Ishikawa (cell line): ENCODE measurements around the gene SAMD14.

ENCODE experiments used
- CEBPB ChIP-seq: IDR thresholded peaks from 2 replicates; pipeline ENCODE4 v1.6.1; 2012
- CREB1 ChIP-seq: IDR thresholded peaks from 2 replicates; pipeline ENCODE4 v1.6.1; 2012; ENCODE audit warnings: low read depth
- EGR1 ChIP-seq: IDR thresholded peaks from 2 replicates; pipeline ENCODE4 v1.6.1; 2012
- EP300 ChIP-seq: IDR thresholded peaks from 2 replicates; pipeline ENCODE4 v1.6.1; 2012; ENCODE audit warnings: borderline replicate concordance
- FOXM1 ChIP-seq: IDR thresholded peaks from 2 replicates; pipeline ENCODE4 v1.6.1; 2012; ENCODE audit warnings: low read depth, borderline replicate concordance
- NFIC ChIP-seq: IDR thresholded peaks from 2 replicates; pipeline ENCODE4 v1.6.1; 2012
- RAD21 ChIP-seq: IDR thresholded peaks from 2 replicates; pipeline ENCODE4 v1.6.1; 2012; ENCODE audit warnings: low read depth
- REST ChIP-seq: IDR thresholded peaks from 2 replicates; pipeline ENCODE4 v1.6.1; 2012; ENCODE audit warnings: low read depth, mild to moderate bottlenecking
- TAF1 ChIP-seq: IDR thresholded peaks from 2 replicates; pipeline ENCODE4 v1.6.1; 2012; ENCODE audit warnings: low read depth, mild to moderate bottlenecking
- TCF12 ChIP-seq: IDR thresholded peaks from 2 replicates; pipeline ENCODE4 v1.6.1; 2012; ENCODE audit warnings: low read depth
- TEAD4 ChIP-seq: IDR thresholded peaks from 2 replicates; pipeline ENCODE4 v1.6.1; 2012
- USF1 ChIP-seq: IDR thresholded peaks from 2 replicates; pipeline ENCODE4 v1.6.1; 2012
- YY1 ChIP-seq: IDR thresholded peaks from 2 replicates; pipeline ENCODE4 v1.6.1; 2012; ENCODE audit warnings: low read depth
- ZBTB7A ChIP-seq: IDR thresholded peaks from 2 replicates; pipeline ENCODE4 v1.6.1; 2012; ENCODE audit warnings: low read depth
- TF ChIP-seq, protein P1 (sequence below): IDR thresholded peaks from 2 replicates; pipeline ENCODE4 v1.6.1; 2012

Gene SAMD14

GRCh38 chr17:50103252-50103651 is 26.7 kb downstream of the SAMD14 start:
- TF ChIP-seq TEAD4 (no peak), CEBPB (no peak), NFIC (no peak), REST (no peak), TAF1 (no peak), YY1 (no peak), USF1 (no peak), RAD21 (no peak), FOXM1 (no peak), ZBTB7A (no peak), EGR1 (no peak), CREB1 (no peak), EP300 (no peak), TCF12 (no peak)
- TF ChIP-seq, protein P1, sequence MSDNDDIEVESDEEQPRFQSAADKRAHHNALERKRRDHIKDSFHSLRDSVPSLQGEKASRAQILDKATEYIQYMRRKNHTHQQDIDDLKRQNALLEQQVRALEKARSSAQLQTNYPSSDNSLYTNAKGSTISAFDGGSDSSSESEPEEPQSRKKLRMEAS = no peak

GRCh38 chr17:50102164-50102991 is 27.6 kb downstream of the SAMD14 start:
- TF ChIP-seq NFIC (no peak), USF1 (peak; percentile 93)

GRCh38 chr17:50101346-50102163 is 28.4 kb downstream of the SAMD14 start:
- no peak for TF ChIP-seq YY1
- TF ChIP-seq FOXM1 = no peak
- TF ChIP-seq ZBTB7A = peak; percentile 32; the same call in 1 of the 2 replicates
- no peak for TF ChIP-seq NFIC
- TF ChIP-seq TAF1 = no peak
- TF ChIP-seq CEBPB = no peak
- TF ChIP-seq EP300 = no peak
- peak; percentile 56; the same call in 1 of the 2 replicates for TF ChIP-seq EGR1
- no peak for TF ChIP-seq RAD21
- no peak for TF ChIP-seq TCF12
- no peak for TF ChIP-seq REST
- TF ChIP-seq USF1 = no peak
- no peak for TF ChIP-seq TEAD4
- TF ChIP-seq, protein P1 = 0 out of 2 replicates have a peak, but pooled peaks have one; percentile 34
- no peak for TF ChIP-seq CREB1

DNA sequence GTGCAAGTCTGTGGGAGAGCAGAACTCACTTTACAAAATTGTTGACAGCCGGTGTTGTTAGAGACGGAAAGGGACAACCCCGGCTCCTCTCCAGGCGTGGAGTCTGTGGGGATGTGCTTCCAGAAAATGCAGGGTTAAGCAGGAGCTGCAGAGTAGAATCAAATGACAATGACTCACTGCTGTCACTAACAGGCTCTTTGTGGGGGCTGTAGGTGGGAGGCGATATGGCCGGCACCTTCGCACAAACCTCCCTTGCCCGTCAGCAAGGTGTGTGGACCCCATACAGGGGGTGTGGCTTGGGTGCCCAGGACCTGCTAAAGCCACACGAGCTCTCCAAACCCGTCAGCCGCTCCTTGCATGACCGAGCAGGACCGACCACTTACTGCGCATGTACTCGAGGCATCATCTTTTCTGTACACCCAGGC is 29.0 kb downstream of the SAMD14 start:
- no peak for TF ChIP-seq NFIC
- TF ChIP-seq CREB1 = no peak
- peak; percentile 30; the same call in 1 of the 2 replicates for TF ChIP-seq EGR1
- TF ChIP-seq ZBTB7A = no peak
- no peak for TF ChIP-seq CEBPB

GRCh38 chr17:50100480-50100883 is 29.5 kb downstream of the SAMD14 start:
- TF ChIP-seq TCF12 (no peak), YY1 (no peak), EGR1 (no peak), TEAD4 (no peak), CREB1 (no peak), TAF1 (no peak), RAD21 (no peak), REST (no peak), USF1 (no peak), FOXM1 (no peak), EP300 (no peak), ZBTB7A (no peak), NFIC (no peak), CEBPB (no peak)
- TF ChIP-seq, protein P1 = no peak
